ENCODE data around the gene UNC5A. TPM values are rescaled to one million over a fixed set of nuclear protein-coding genes. Genes with fewer than 3 reads are reported as not detected.
A peak's percentile ranks its signal among the peaks of the same experiment; 100 is the strongest.

Gene UNC5A
- total and polyA plus RNA-seq, 12 donors = 0.01 to 0.35 (median 0.08) TPM; not detected in 7

DNA sequence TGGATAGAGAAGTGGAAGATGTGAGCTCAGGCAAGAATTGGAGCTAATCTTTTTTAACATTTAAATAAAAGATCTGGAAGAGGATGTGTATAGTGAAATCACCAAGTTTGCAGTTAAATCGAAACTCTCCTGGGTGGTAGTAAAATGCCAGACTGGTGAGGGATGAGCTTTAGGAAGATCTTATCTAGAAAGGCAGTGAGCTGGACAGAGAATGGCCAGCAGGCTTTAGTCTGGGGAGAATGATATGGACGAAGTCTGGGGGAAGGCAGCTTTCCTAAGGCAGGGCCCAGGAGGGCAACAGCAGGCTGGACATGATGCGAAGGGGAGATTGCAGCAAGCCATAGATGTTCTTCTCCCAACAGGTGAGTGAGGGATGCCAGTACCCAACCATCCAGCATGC, 25.6 kb downstream of the UNC5A start:
- no peaks in the 10 kb centered on the region for H3K4me1 ChIP-seq
- H3K36me3 ChIP-seq = no peaks in the 10 kb centered on the region
- TF ChIP-seq, protein P1, sequence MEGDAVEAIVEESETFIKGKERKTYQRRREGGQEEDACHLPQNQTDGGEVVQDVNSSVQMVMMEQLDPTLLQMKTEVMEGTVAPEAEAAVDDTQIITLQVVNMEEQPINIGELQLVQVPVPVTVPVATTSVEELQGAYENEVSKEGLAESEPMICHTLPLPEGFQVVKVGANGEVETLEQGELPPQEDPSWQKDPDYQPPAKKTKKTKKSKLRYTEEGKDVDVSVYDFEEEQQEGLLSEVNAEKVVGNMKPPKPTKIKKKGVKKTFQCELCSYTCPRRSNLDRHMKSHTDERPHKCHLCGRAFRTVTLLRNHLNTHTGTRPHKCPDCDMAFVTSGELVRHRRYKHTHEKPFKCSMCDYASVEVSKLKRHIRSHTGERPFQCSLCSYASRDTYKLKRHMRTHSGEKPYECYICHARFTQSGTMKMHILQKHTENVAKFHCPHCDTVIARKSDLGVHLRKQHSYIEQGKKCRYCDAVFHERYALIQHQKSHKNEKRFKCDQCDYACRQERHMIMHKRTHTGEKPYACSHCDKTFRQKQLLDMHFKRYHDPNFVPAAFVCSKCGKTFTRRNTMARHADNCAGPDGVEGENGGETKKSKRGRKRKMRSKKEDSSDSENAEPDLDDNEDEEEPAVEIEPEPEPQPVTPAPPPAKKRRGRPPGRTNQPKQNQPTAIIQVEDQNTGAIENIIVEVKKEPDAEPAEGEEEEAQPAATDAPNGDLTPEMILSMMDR (IDR thresholded peaks at IDR 0.05) = no peak
- ATAC-seq = no peak
- WGBS, 2 donors = 53 to 55% methylated on average over 3 of the region's 3 CpGs
- no peaks in the 10 kb centered on the region for H3K9me3 ChIP-seq
- H3K4me3 ChIP-seq = no peak overlapping the region
- DNase-seq = no peak
- H3K27me3 ChIP-seq = peaks cover 0 to 51% (median 33%) of the 10 kb centered on the region in 7 donors
- intact Hi-C loops (cut with DNase I) = no loop called here
- H3K27ac ChIP-seq = no peak overlapping the region

DNA sequence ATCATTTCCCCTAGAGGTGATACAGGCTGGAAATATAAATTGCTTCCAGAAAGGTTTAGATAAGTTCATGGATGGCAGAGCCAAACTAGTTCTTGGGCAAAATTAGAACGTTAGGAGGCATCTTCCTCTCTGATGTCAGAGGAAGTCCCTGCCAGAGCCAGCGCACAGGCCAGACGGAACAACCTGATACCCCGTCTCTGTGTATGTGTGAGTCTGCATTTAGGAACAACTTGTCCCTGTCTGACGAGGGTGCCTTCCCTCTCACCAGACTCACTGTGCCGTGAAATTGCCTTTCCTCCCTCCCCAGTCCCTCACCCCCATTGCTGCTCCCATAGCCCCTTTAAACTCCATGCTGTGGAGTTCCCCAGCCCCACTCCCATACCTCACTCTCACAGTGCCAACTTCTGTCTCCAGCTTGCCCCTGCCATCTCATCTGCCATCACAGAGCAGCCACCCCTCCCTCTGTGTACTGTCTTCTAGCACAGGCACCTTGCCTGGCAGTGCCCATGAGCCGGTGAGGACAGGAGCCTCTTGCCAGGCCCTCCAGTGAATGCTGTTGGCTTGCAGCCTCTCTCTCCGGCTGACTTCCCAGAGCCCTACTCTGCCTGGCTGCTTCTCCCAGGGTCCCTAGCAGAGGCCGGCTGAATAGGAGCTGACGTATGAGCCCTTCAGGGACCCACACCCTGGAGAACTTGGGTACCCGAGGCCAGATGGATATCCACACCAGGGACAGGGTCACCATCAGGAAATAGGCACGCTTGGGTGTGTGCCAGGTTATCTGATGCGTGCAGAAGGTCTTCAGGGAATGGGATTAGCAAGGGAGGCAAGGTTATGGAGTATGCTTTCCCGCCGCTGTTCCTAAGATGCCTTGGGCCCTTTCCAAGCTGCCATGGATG, 26.7 kb downstream of the UNC5A start:
- no peaks in the 10 kb centered on the region for H3K9me3 ChIP-seq
- intact Hi-C loops (cut with DNase I) = no loop called here
- H3K4me1 ChIP-seq = no peaks in the 10 kb centered on the region
- no peaks in the 10 kb centered on the region for H3K36me3 ChIP-seq
- TF ChIP-seq, protein P1 (IDR thresholded peaks at IDR 0.05) = no peak
- peaks cover 0 to 55% (median 38%) of the 10 kb centered on the region in 7 donors for H3K27me3 ChIP-seq
- peak in 2 of 8 donors; percentile 15 to 20 for ATAC-seq
- H3K4me3 ChIP-seq = no peak overlapping the region
- no peak overlapping the region for H3K27ac ChIP-seq
- DNase-seq = no peak
- 57 to 63% methylated on average over 15 of the region's 15 CpGs for WGBS, 2 donors

DNA sequence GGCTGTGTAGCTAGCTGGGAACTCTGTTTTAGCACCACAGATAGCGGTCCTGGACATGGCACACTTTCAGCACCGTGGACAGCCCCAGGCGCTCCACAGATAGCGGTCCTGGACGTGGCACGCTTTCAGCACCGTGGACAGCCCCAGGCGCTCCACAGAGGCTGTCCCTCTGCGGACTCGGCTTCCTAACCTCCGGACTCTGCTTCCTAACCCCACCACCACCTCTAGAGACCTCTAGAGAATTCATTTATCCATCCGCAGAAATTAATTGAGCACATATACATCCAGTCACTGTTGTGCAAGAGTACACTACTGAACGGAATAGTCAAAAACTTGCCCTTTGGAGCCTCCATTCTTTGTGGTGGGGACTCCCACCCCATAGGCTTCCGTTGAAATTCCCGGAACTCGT, 27.4 kb downstream of the UNC5A start:
- no peak overlapping the region for H3K27ac ChIP-seq
- peak; percentile 90 for DNase-seq
- no peak overlapping the region for H3K4me3 ChIP-seq
- TF ChIP-seq, protein P1 (IDR thresholded peaks at IDR 0.05) = no peak
- H3K36me3 ChIP-seq = no peaks in the 10 kb centered on the region
- 18 to 19% methylated on average over 16 of the region's 16 CpGs for WGBS, 2 donors
- H3K27me3 ChIP-seq = peaks cover 0 to 54% (median 38%) of the 10 kb centered on the region in 7 donors
- no peaks in the 10 kb centered on the region for H3K9me3 ChIP-seq
- intact Hi-C loops (cut with DNase I) = no loop called here
- ATAC-seq = peak; percentile 92 to 98 (median 95)
- H3K4me1 ChIP-seq = no peaks in the 10 kb centered on the region

DNA sequence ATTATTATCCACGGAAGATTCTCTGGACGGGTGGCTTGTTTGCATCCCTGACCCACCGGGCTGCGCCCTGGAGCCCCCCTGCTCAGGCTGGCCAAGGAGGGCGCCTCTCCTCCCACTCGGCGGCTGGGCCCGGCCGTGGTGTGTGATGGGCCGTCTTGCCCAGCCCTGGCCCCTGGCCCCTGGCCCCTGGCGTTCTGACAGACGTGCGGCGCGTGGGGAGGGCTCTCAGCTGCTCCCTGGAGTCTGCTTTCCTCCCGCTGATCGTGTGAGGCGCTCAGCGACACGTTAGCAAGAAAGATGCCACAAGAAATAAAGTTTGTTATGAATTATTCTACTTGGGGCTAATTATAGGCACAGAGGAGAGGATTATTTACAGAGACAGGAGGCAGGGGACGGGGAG, 33.3 kb downstream of the UNC5A start:
- DNase-seq (no peak), ATAC-seq (no peak)
- peaks cover 8 to 88% (median 80%) of the 10 kb centered on the region in 7 donors for H3K27me3 ChIP-seq
- intact Hi-C loops (cut with DNase I) = no loop called here
- H3K4me3 ChIP-seq = no peak overlapping the region
- H3K36me3 ChIP-seq = no peaks in the 10 kb centered on the region
- no peaks in the 10 kb centered on the region for H3K9me3 ChIP-seq
- H3K27ac ChIP-seq = no peak overlapping the region
- TF ChIP-seq, protein P1 (IDR thresholded peaks at IDR 0.05) = no peak
- WGBS, 2 donors = 45 to 53% methylated on average over 21 of the region's 21 CpGs
- H3K4me1 ChIP-seq = no peaks in the 10 kb centered on the region
